HG03103 (cell line): Measurements from ENCODE around the gene CREBRF.
A peak's percentile ranks its signal among the peaks of the same experiment; 100 is the strongest.
"Not testable (repeated sequence)": the region's sequence is repeated elsewhere in the genome, so short reads cannot be mapped to it uniquely, and the experiment has no call there.

Source experiments
- ATAC-seq: cut with Tn5 transposase; IDR thresholded peaks from one replicate; pipeline ENCODE4 v1.9.1; 2021; ENCODE audit warnings: low read depth; ENCODE audit not compliant: unreplicated experiment

The CREBRF gene, protein sequence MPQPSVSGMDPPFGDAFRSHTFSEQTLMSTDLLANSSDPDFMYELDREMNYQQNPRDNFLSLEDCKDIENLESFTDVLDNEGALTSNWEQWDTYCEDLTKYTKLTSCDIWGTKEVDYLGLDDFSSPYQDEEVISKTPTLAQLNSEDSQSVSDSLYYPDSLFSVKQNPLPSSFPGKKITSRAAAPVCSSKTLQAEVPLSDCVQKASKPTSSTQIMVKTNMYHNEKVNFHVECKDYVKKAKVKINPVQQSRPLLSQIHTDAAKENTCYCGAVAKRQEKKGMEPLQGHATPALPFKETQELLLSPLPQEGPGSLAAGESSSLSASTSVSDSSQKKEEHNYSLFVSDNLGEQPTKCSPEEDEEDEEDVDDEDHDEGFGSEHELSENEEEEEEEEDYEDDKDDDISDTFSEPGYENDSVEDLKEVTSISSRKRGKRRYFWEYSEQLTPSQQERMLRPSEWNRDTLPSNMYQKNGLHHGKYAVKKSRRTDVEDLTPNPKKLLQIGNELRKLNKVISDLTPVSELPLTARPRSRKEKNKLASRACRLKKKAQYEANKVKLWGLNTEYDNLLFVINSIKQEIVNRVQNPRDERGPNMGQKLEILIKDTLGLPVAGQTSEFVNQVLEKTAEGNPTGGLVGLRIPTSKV

DNA sequence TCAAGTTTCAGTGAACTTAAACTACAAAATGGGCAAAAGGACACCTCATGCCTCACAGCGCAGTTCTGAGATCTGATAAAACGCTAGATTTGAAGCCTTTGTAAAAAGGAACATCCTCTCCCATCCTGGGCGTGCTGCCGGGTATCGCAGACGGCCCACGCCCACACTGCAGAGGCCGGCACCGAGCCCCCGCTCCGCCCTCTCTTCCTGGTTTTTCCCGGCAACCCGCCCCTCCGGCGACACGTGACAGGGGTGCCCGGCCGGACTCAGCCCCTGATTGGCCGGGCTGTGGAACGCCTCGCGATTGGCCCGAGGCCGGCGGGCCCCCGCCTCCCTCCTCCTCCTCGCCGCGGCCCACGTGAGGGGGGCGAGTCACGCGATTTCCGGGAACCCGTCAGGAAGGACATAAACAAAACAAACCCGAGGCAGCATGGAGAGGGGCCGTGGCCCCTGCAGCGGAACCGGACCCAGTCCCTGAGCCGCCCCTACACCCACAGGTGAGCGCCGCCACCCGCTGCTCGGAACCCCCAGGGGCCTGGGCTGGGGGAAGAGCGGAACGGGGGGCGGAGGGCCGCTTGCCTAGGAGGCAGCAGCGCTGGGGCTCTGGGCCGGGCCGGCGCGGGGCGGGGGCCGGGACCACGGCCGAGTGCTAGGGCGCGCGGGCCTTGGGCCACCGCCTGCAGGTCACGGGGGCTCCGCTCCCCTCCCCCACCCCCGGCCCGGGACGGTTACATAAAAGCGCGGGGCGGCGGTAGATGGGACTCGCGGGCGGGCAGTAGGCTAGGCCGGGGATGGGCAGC, at the start of gene CREBRF:
Gene CREBRF, plus strand, starts transcription at position 370 of the 800 bp plus-strand sequence. CDS start 24,424 bp downstream, outside the sequence.
- peak; percentile 61 for ATAC-seq

DNA sequence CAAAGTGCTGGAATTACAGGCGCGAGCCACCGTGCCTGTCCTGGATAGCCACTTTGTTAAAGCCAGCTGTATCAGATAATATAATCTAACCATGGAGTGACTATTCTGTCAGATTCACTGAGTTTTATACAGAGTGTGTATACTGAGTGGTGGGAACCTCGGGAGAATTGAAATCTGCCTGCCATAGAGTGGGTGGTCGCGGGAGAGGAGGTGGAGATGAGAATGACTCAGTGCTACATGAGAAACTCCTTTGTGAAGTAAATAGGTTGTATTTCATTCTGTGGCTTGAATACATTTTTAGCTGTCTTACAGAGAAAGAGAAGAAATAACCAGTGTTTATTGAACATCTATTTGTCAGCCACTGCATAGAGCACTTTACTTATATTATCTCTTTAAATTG, 46.1 kb upstream of the CREBRF start:
- ATAC-seq: no peak

DNA sequence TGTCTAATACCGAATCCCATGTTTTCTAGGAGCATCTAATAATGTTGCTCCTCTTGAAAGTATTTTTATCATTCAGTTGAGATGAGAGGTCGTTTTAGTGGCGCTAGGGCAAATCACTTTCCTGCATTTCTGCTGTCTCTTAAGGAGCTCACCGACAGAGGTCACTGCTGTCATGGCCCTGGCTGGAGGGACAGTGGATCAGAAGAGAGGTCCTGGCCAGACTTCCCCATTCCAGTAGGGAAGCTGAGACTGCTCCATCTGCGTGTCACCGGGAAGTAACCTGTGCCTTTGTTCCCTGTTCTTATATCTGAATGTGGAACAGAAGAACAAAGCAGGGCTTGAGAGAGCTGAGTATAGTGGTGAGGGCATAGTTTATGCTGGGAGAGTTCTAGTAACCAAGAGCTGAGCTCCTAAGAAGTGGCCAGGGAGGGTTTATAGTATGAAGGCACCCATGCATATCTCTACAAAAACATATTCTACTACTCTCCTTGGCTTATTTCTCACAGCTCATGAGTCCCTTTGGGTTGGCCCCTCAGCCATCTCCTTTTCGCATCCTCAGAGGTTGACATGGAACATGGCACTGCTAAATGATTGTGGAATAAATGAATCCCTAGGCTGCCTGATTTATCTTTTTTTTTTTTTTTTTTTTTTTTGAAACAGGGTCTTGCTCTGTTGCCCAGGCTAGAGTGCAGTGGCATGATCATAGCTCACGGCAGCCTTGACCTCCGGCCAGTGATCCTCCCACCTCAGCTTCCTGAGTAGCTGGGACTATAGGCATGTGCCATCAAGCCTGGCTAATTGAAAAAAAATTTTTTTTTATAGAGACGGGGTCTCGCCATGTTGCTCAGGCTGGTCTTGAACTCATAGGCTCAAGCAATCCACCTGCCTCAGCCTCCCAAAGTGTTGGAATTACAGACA, 45.3 kb upstream of the CREBRF start:
- no peak for ATAC-seq

DNA sequence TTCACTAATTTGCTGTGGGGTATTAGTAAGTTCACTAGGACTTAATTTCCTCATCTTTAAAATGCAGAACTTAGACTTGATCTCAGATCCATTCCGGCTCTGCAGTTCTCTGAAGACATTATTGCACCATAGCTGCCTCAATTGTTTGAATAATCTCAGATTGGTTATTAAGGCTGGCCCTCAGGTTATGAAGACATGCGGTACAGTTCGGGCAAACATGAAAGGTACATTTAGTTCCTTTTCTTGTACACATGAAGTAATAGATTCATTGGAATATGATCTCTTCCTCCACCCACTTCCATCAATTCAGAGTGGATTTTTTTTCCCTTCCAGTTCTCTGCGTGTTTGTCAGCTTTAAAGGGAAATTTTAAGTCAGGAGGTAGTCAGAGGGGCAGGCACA, 44.6 kb upstream of the CREBRF start:
- ATAC-seq: no peak

DNA sequence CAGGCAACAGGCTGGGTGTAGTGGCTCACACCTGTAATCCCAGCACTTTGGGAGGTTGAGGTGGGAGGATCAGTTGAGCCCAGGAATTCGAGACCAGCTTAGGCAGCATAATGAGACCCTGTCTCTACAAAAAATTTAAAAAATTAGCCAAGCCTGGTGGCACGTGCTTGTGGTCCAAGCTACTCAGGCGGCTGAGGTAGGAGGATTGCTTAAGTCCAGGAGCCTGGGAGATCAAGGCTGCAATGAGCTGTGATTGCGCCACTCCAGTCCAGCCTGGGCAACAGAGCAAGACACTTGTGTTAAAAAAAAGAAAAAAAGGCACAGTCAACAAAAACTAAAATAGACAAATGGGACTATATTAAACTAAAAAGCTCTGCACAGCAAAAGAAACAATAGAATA, 43.3 kb upstream of the CREBRF start:
- no peak for ATAC-seq

DNA sequence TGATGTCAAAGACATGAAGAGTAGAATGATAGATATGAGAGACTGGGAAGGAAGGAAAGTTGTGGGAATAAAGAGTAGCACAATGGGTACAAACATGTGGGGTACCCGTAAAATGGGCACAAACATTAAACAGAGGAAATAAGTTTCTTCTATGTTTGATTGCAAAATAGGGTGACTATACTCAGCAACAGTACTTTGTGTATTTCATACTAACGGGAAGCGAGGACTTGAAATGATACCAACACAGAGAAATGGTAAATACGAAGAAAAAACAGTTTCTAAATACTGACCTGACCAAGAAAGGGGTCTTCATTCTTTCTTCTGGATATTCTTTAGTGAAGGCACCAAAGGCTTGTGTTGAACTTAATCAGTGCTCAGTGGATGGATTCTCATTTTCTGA, 41.5 kb upstream of the CREBRF start:
- ATAC-seq: no peak

DNA sequence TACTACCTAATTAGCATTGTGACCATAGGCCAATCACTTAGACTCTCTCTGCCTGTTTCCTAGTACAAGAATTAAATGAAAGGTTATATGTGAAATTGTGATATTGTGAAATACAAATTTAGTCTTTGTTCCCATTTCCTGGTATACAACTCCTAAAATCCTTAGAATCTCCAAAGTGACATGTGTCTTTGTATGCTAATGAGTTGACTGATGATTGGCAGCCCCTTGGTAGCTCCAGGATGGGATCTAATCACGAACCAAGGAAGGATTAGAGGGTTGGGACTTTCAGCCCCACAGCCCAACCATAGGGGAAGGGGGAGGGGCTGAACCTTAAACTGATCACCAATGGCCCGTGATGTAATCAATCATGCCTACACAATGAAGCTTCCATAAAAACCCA, 41.0 kb upstream of the CREBRF start:
- ATAC-seq: no peak

DNA sequence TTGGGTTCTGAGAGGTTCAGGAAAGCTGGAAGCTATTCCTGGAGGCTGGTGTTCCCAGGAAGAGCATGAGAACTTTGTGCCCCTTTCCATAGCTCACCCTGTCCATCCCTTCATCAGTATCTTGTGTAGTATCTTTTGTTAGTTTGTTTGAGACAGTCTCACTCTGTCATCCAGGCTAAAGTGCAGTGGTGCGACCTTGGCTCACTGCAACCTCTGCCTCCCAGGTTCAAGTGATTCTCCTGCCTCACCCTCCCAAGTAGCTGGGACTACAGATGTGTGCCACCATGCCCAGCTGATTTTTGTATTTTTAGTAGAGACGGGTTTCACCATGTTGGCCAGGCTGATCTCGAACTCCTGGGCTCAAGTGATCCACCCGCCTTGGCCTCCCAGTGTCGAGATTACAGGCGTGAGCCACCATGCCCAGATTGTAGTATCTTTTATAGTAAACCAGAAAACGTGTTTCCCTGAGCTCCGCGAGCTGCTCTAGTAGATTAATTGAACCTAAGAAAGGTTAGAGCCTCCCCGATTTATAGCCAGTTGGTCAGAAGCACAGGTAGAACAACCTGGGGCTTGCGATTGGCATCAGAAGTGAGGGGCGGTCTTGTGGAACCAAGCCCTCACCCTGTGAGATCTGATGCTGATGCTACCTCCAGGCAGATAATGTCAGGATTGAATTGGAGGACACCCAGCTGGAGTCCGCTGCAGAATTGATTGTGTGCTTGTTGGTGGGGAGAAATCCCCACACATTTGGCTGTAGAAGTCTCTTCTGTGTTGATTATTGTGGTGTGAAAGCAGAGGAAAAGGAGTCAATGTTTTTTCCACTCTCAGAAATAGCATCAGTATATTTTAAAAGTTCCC, 40.3 kb upstream of the CREBRF start:
- no peak for ATAC-seq

DNA sequence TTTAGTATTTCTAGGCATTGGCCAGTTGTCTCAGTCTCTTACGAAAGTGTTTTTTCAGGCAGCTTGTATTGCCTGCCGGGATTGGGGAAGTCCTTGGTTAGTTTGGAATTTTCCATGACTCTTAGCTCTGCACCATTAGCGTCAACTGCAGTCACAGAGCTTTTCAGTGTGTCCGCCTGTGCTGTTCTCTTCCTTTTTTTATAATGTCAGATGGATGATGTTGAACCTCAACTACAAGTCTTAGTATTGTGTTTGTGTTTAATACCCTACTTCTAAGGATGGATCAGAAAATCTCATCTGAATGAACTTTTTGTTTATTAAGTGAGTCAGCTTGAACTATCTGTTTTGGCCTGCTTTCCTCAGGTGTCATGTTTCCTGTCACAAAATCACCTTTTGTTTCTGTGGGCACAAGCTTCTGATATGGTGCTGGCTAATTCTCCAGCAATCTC, 39.5 kb upstream of the CREBRF start:
- ATAC-seq: no peak

DNA sequence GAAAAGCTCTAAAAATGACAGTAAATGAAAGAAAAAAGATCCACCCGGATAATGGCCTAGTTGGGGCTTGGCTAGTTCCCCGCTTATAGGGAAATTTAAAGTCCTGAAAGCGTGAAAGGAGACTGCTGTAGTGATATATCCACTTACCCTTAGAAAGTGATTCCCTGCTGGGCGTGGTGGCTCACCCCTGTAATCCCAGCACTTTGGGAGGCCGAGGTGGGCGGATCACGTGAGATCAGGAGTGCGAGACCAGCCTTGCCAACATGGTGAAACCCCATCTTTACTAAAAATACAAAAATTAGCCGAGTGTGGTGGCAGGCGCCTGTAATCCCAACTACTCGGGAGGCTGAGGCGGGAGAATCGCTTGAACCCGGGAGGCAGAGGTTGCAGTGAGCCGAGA, 39.1 kb upstream of the CREBRF start:
- not testable (repeated sequence) for ATAC-seq

DNA sequence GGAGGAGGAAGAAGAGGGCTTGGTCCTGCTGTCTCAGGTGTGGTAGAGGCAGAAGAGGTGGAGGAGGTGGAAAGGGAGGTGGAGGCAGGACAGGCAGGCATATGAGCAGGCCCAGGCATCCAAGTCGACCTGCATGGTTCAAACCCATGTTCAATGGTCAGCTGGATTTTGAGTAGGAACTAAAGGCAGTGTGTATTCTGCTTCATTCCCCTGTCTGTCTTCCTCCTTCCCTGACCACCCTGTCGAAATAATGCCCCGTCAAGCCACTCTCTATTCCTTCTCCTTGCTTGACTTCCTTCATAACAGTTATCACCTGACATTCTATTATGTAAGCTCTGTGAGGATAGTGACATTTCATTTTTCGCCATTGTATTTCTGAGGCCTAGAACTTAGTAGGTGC, 37.8 kb upstream of the CREBRF start:
- ATAC-seq: no peak

DNA sequence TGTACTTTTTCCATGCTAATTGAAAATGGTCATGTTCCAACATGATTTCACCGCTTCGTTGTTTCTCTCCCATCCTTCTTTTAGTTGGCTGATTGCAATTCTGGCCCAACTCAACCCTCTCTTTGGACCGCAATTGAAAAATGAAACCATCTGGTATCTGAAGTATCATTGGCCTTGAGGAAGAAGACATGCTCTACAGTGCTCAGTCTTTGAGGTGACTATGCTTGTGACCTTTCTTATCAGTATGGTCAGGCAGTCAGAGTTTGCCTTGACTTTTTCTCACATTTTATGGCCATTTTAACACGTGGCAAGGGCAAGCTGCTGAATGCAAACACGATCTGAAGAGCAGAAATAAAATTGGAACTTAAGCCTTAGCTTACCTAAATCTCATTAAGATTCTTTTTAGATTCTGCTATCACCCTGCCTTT, 36.0 kb upstream of the CREBRF start:
- ATAC-seq: no peak

DNA sequence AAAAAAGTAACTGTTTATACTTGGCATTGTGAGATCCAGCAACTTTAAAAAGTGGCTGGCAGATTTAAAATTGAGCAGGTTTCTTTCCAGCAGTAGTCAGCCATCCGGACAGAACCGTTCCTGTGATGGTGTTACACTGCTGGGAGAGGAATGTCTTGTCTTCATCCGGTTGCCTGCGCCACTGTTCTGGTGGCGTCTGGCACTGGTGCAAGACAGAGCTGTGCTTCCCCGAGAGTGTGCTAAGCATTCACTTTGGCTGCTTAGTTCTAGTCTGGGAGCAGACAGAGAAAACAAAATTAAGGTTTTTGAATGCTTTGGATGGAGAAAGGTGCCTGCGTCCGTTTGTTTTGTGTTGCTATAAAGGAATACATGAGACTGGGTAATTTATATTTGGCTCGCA, 35.5 kb upstream of the CREBRF start:
- no peak for ATAC-seq

DNA sequence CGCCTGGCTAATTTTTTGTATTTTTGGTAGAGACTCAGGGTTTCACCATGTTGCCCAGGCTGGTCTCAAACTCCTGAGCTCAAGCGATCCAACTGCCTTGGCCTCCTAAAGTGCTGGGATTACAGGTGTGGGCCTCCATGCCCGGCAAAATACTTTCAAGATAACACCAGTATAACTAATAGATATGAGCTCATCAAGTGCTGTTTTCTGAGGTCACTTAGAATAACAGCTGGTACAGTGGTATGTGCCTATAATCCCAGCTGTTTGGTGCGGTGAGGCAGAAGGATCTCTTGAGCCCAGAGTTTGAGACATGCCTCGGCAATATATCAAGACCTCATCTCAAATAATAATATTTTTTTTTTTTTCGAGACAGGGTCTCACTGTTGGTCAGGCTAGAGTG, 30.5 kb upstream of the CREBRF start:
- ATAC-seq: no peak

DNA sequence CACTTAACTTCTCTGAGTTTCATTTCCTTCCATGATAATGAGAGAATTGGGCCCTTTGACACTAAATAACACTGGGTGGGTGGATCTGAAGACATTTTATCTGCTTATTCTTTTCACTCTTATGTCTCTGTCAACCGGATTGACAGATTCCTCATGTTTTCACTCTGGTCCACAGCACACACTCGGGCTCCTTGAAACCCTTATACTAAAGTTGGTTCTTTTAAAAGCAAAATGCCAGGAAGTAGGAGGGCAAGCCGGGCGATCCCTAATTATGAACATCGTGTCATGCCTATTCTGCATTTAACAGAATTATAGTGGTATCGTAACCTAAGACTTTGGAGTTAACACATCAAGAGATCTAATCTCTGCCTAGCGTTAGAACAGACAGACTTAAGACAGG, 28.2 kb upstream of the CREBRF start:
- ATAC-seq: no peak

DNA sequence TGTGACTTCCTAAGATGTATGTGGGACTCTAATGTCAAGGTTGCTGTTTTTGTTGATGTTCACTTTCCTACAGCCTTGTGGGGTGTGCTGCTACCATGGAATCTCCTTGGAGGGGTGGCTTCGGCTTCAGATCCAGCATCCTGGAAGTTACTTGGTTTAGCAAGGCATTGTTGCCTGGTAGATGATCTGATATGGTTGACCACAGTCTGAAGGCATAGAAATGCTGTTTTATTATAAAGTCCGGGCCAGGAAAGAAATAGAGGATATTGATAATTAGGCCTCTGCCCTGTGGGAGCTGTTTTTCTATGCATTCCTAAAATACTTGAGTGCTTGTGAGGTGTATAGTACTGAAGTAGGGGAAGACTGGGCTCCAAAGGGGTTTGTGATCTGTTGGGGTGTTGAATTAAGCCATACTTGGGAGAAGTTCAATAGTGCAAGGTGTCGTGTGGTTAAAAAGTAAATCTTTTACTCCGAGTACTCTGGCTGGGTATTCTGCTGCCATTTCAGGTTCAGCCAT, 27.3 kb upstream of the CREBRF start:
- no peak for ATAC-seq

DNA sequence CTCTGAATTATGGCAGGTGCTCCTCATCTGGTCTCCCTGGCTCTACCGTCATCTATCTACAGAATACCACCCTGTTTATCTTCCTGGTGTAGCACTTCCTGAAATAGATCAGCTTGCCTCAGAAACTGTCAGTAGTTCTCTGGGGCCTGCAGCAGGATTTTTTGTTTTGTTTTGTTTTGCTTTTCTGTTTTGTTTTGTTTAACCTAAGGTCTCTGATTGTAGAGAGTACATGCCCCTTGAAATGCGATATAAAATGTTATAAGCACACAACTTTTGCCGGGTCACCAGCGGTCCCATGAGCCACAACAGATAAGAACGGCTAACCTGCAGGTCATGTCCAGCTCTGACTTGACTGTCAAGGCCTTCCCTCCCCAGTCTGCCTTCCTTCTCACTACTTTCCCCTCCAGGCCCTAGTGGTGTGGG, 26.6 kb upstream of the CREBRF start:
- no peak for ATAC-seq

DNA sequence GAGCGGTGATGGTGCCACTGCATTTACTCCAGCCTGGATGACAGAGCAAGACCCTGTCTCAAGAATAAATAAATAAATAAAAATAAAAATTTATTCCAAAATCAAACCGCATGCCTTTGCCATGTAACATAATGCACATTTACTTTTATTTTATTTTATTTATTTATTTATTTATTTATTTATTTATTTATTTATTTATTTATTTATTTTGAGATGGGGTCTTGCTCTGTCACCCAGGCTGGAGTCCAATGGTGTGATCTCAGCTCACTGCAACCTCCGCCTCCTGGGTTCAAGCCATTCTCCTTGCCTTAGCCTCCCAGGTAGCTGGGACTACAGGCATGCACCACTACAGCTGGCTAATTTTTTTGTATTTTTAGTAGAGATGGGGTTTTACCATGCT, 24.1 kb upstream of the CREBRF start:
- not testable (repeated sequence) for ATAC-seq

DNA sequence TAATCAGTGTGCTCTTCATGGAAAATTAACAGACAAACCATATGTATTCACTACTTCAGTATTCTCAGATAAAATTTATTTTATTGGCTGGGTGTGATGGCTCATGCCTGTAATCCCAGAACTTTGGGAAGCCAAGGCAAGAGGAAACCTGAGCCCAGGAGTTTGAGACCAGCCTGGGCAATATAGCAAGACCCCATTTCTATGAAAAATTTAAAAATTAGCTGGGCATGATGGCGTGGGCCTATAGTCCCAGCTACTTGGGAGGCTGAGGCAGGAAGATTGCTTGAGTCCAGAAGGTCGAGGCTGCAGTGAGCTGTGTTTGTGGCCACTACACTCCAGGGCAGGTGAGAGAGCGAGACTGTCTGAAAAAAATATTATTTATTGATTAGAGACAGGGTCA, 23.4 kb upstream of the CREBRF start:
- ATAC-seq: no peak
